ENCODE data around the gene RNF115.

DNA sequence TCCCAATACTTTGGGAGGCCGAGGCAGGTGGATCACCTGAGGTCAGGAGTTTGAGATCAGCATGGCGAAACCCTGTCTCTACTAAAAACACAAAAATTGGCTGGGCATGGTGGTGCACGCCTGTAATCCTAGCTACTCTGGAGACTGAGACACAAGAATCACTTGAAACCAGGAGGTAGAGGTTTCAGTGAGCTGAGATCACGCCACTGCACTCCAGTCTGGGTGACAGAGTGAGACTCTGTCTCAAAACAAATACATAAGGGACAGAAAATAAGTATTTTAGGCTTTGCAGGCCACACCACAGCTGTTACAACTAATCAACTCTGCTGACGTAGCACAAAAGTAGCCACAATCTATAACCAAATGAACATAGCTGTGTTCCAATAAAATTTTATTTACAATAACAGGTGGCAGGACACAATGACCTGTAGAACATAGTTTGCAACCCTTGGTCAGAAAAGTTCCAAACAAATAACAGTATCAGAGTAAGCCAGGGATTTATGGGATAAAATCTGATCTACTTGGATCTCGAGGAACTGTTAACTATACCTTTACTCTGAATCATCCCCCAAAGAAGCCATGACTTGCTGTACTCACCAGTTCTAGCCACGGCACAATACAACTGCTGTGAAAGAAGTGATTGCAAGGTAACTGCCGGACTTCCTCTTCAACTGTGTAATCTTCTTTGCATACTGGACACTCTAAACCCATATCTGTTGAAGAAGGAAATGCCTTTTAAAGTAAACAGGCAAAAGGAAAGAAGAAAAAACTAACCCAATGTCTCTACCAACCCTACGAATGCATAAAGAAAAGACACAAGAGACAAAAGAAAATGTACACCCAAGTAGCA lies 76.3 kb downstream of the RNF115 start:
- TF ChIP-seq, protein P1, sequence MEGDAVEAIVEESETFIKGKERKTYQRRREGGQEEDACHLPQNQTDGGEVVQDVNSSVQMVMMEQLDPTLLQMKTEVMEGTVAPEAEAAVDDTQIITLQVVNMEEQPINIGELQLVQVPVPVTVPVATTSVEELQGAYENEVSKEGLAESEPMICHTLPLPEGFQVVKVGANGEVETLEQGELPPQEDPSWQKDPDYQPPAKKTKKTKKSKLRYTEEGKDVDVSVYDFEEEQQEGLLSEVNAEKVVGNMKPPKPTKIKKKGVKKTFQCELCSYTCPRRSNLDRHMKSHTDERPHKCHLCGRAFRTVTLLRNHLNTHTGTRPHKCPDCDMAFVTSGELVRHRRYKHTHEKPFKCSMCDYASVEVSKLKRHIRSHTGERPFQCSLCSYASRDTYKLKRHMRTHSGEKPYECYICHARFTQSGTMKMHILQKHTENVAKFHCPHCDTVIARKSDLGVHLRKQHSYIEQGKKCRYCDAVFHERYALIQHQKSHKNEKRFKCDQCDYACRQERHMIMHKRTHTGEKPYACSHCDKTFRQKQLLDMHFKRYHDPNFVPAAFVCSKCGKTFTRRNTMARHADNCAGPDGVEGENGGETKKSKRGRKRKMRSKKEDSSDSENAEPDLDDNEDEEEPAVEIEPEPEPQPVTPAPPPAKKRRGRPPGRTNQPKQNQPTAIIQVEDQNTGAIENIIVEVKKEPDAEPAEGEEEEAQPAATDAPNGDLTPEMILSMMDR (IDR thresholded peaks at IDR 0.05): no peak
- no peak for TF ChIP-seq POLR2A (IDR thresholded peaks at IDR 0.05)
- TF ChIP-seq EP300 (IDR thresholded peaks at IDR 0.05): no peak

Data from ovary (tissue), 3 donors.